ENCODE measurements around the gene ZBTB37.

The ZBTB37 gene

DNA sequence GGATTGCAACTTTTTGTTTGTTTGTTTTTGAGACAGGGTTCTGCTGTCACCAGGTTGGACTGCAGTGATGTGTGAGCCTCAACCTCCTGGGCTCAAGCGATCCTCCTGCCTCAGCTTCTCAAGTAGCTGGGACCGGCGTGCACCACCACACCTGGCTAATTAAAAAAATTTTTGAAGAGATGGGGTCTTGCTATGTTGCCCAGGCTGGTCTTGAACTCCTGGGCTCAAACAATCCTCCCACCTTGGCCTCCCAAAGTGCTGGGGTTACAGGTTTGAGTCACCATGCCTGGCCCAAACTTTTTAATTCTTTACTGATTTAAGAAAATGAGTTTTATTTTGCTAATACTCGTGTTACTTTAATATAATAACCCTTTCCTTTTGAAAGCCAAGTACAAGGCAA is 80.4 kb downstream of the ZBTB37 start:
- no peak overlapping the region for H3K4me3 ChIP-seq (ENCODE audit: low read depth, low read length)
- DNase-seq (ENCODE audit: low read depth) = no peak
- TF ChIP-seq, protein P1, sequence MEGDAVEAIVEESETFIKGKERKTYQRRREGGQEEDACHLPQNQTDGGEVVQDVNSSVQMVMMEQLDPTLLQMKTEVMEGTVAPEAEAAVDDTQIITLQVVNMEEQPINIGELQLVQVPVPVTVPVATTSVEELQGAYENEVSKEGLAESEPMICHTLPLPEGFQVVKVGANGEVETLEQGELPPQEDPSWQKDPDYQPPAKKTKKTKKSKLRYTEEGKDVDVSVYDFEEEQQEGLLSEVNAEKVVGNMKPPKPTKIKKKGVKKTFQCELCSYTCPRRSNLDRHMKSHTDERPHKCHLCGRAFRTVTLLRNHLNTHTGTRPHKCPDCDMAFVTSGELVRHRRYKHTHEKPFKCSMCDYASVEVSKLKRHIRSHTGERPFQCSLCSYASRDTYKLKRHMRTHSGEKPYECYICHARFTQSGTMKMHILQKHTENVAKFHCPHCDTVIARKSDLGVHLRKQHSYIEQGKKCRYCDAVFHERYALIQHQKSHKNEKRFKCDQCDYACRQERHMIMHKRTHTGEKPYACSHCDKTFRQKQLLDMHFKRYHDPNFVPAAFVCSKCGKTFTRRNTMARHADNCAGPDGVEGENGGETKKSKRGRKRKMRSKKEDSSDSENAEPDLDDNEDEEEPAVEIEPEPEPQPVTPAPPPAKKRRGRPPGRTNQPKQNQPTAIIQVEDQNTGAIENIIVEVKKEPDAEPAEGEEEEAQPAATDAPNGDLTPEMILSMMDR (IDR thresholded peaks at IDR 0.05; ENCODE audit: low read depth, low read length) = no peak
- TF ChIP-seq, protein P2, sequence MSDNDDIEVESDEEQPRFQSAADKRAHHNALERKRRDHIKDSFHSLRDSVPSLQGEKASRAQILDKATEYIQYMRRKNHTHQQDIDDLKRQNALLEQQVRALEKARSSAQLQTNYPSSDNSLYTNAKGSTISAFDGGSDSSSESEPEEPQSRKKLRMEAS (IDR thresholded peaks at IDR 0.05; ENCODE audit: low read depth, low read length) = no peak
- no peak for TF ChIP-seq MYC (IDR thresholded peaks at IDR 0.05; ENCODE audit: low read depth, low read length)
- TF ChIP-seq POLR2A (IDR thresholded peaks at IDR 0.05; ENCODE audit: extremely low read depth, insufficient read length) = no peak

Data from NB4 (cell line).